ENCODE data around the gene TRPV6. TPM values are rescaled to one million over a fixed set of nuclear protein-coding genes. Genes with fewer than 3 reads are reported as not detected.

TRPV6 gene
- total and polyA plus RNA-seq, 2 donors from 2014 or later: 4.4 to 5.5 TPM

GRCh38 chr7:142919656-142920055 is 34.1 kb upstream of the TRPV6 start:
- no peaks in the 10 kb centered on the region for H3K4me1 ChIP-seq (ENCODE audit: control insufficient read depth in 2 of 3, insufficient read depth in 2 of 3, low read depth in 1 of 3, low read length in 3 of 3)
- H3K36me3 ChIP-seq (ENCODE audit: control insufficient read depth in 2 of 3, insufficient read depth in 3 of 3, low read length in 3 of 3): no peaks in the 10 kb centered on the region
- FAIRE-seq (no peak), DNase-seq (peak in 1 of 5 donors; percentile 32)
- no peak overlapping the region for H3K27ac ChIP-seq (ENCODE audit: low read depth in 2 of 2, low read length in 2 of 2)
- intact Hi-C loops (cut with DNase I): no loop called here
- TF ChIP-seq CTCF (IDR thresholded peaks at IDR 0.05; ENCODE audit: borderline replicate concordance, extremely low read depth, insufficient read depth): no peak
- no peaks in the 10 kb centered on the region for H3K27me3 ChIP-seq (ENCODE audit: control insufficient read depth, insufficient read depth, low read length)
- H3K9me3 ChIP-seq (ENCODE audit: control insufficient read depth in 2 of 3, insufficient read depth in 1 of 3, low read length in 3 of 3): no peaks in the 10 kb centered on the region
- no peak overlapping the region for H3K9ac ChIP-seq (ENCODE audit: low read length in 3 of 3)
- H3K4me3 ChIP-seq (ENCODE audit: low read length in 3 of 3): no peak overlapping the region

- H3K9me3 ChIP-seq (ENCODE audit: control insufficient read depth in 2 of 3, insufficient read depth in 1 of 3, low read length in 3 of 3): no peaks in the 10 kb centered on the region
- TF ChIP-seq CTCF (IDR thresholded peaks at IDR 0.05; ENCODE audit: borderline replicate concordance, extremely low read depth, insufficient read depth): no peak
- FAIRE-seq (no peak), DNase-seq (no peak)
- no peaks in the 10 kb centered on the region for H3K4me1 ChIP-seq (ENCODE audit: control insufficient read depth in 2 of 3, insufficient read depth in 2 of 3, low read depth in 1 of 3, low read length in 3 of 3)
- no peak overlapping the region for H3K9ac ChIP-seq (ENCODE audit: low read length in 3 of 3)
- no peaks in the 10 kb centered on the region for H3K27me3 ChIP-seq (ENCODE audit: control insufficient read depth, insufficient read depth, low read length)
- intact Hi-C loops (cut with DNase I): no loop called here
- H3K4me3 ChIP-seq (ENCODE audit: low read length in 3 of 3): no peak overlapping the region
- H3K36me3 ChIP-seq (ENCODE audit: control insufficient read depth in 2 of 3, insufficient read depth in 3 of 3, low read length in 3 of 3): no peaks in the 10 kb centered on the region
- no peak overlapping the region for H3K27ac ChIP-seq (ENCODE audit: low read depth in 2 of 2, low read length in 2 of 2)
These were observed 33.4 kb upstream of the TRPV6 start for GRCh38 chr7:142918901-142919300.

- FAIRE-seq (no peak), DNase-seq (no peak)
- Histone ChIP-seq H3K9ac (ENCODE audit: low read length in 3 of 3) (no peak overlapping the region), H3K36me3 (ENCODE audit: control insufficient read depth in 2 of 3, insufficient read depth in 3 of 3, low read length in 3 of 3) (no peaks in the 10 kb centered on the region), H3K27ac (ENCODE audit: low read depth in 2 of 2, low read length in 2 of 2) (no peak overlapping the region), H3K4me1 (ENCODE audit: control insufficient read depth in 2 of 3, insufficient read depth in 2 of 3, low read depth in 1 of 3, low read length in 3 of 3) (peaks cover 0 to 2% (median 0%) of the 10 kb centered on the region in 3 donors), H3K27me3 (ENCODE audit: control insufficient read depth, insufficient read depth, low read length) (no peaks in the 10 kb centered on the region), H3K9me3 (ENCODE audit: control insufficient read depth in 2 of 3, insufficient read depth in 1 of 3, low read length in 3 of 3) (no peaks in the 10 kb centered on the region), H3K4me3 (ENCODE audit: low read length in 3 of 3) (no peak overlapping the region)
- intact Hi-C loops (cut with DNase I): no loop called here
- no peak for TF ChIP-seq CTCF (IDR thresholded peaks at IDR 0.05; ENCODE audit: borderline replicate concordance, extremely low read depth, insufficient read depth)
These were observed 31.9 kb upstream of the TRPV6 start for GRCh38 chr7:142917447-142917846.

GRCh38 chr7:142916508-142916907 is 31.0 kb upstream of the TRPV6 start:
- H3K36me3 ChIP-seq (ENCODE audit: control insufficient read depth in 2 of 3, insufficient read depth in 3 of 3, low read length in 3 of 3): no peaks in the 10 kb centered on the region
- H3K27ac ChIP-seq (ENCODE audit: low read depth in 2 of 2, low read length in 2 of 2): no peak overlapping the region
- DNase-seq (peak in 4 of 5 donors; percentile 26 to 76 (median 55)), FAIRE-seq (no peak)
- no peak overlapping the region for H3K4me3 ChIP-seq (ENCODE audit: low read length in 3 of 3)
- intact Hi-C loops (cut with DNase I): no loop called here
- no peak overlapping the region for H3K9ac ChIP-seq (ENCODE audit: low read length in 3 of 3)
- TF ChIP-seq CTCF (IDR thresholded peaks at IDR 0.05; ENCODE audit: borderline replicate concordance, extremely low read depth, insufficient read depth): no peak
- H3K27me3 ChIP-seq (ENCODE audit: control insufficient read depth, insufficient read depth, low read length): no peaks in the 10 kb centered on the region
- peaks cover 0 to 2% (median 0%) of the 10 kb centered on the region in 3 donors for H3K4me1 ChIP-seq (ENCODE audit: control insufficient read depth in 2 of 3, insufficient read depth in 2 of 3, low read depth in 1 of 3, low read length in 3 of 3)
- no peaks in the 10 kb centered on the region for H3K9me3 ChIP-seq (ENCODE audit: control insufficient read depth in 2 of 3, insufficient read depth in 1 of 3, low read length in 3 of 3)
